NCI-H1048 (cell line): ENCODE data around the gene UBAP1.
"Not testable (repeated sequence)": the region's sequence is repeated elsewhere in the genome, so short reads cannot be mapped to it uniquely, and the experiment has no call there.

Source experiments
- DNase-seq: peaks from one replicate; lab custom pipeline; 2025; lab: John Stamatoyannopoulos, UW

UBAP1 gene

GRCh38 chr9:34262971-34263370, 84.1 kb downstream of the UBAP1 start:
- DNase-seq, result no peak

GRCh38 chr9:34267660-34268059, 88.8 kb downstream of the UBAP1 start:
- no peak for DNase-seq

- no peak for DNase-seq
Observed at GRCh38 chr9:34271265-34272006, 92.6 kb downstream of the UBAP1 start.

GRCh38 chr9:34272101-34272541, 93.3 kb downstream of the UBAP1 start:
- DNase-seq, result no peak

- not testable (repeated sequence) for DNase-seq
Observed at GRCh38 chr9:34273588-34273987, 94.7 kb downstream of the UBAP1 start.

GRCh38 chr9:34275811-34276210, 97.0 kb downstream of the UBAP1 start:
- DNase-seq, result no peak

- DNase-seq, result no peak
Observed at GRCh38 chr9:34276772-34277171, 97.9 kb downstream of the UBAP1 start.

- no peak for DNase-seq
Observed at GRCh38 chr9:34279411-34279810, 100.6 kb downstream of the UBAP1 start.

- no peak for DNase-seq
Observed at GRCh38 chr9:34282096-34282495, 103.3 kb downstream of the UBAP1 start.

GRCh38 chr9:34289159-34289558, 110.3 kb downstream of the UBAP1 start:
- no peak for DNase-seq

- DNase-seq, result no peak
Observed at GRCh38 chr9:34291023-34291422, 112.2 kb downstream of the UBAP1 start.

- no peak for DNase-seq
Observed at GRCh38 chr9:34291423-34291822, 112.6 kb downstream of the UBAP1 start.

GRCh38 chr9:34292552-34292951, 113.7 kb downstream of the UBAP1 start:
- DNase-seq, result no peak

GRCh38 chr9:34301064-34301463, 122.2 kb downstream of the UBAP1 start:
- not testable (repeated sequence) for DNase-seq
